Muscle layer of duodenum (tissue), 2 donors: ENCODE results near the gene GRAMD1A.

Source experiments
- H3K27ac ChIP-seq: one replicate; pipeline ENCODE4 v1.7.0; 2013; ENCODE audit warnings: mild to moderate bottlenecking, low read length
- H3K27me3 ChIP-seq: one replicate; pipeline ENCODE4 v1.7.0; 2013; ENCODE audit warnings: low read depth, mild to moderate bottlenecking, control low read depth, low read length
- H3K36me3 ChIP-seq, 2 donors: one replicate each; pipeline ENCODE4 v1.7.0; 2013; ENCODE audit warnings: low read length in 2 of 2, control low read depth in 1 of 2, mild to moderate bottlenecking in 1 of 2; ENCODE audit not compliant: insufficient read depth in 2 of 2, control insufficient read depth in 1 of 2
- H3K4me1 ChIP-seq, 2 donors: one replicate each; pipeline ENCODE4 v1.7.0; 2013; ENCODE audit warnings: low read length in 2 of 2, mild to moderate bottlenecking in 2 of 2, control low read depth in 1 of 2, moderate library complexity in 1 of 2; ENCODE audit not compliant: insufficient read depth in 2 of 2, control insufficient read depth in 1 of 2
- H3K4me3 ChIP-seq, 2 donors: one replicate each; pipeline ENCODE4 v1.7.0; 2013; ENCODE audit warnings: low read length in 2 of 2, low read depth in 1 of 2, mild to moderate bottlenecking in 1 of 2
- H3K9me3 ChIP-seq, 2 donors: one replicate each; pipeline ENCODE4 v1.7.0; 2013; ENCODE audit warnings: low read length in 2 of 2, control low read depth in 1 of 2, mild to moderate bottlenecking in 1 of 2; ENCODE audit not compliant: control insufficient read depth in 1 of 2
- donor health status: healthy.

The GRAMD1A gene

DNA sequence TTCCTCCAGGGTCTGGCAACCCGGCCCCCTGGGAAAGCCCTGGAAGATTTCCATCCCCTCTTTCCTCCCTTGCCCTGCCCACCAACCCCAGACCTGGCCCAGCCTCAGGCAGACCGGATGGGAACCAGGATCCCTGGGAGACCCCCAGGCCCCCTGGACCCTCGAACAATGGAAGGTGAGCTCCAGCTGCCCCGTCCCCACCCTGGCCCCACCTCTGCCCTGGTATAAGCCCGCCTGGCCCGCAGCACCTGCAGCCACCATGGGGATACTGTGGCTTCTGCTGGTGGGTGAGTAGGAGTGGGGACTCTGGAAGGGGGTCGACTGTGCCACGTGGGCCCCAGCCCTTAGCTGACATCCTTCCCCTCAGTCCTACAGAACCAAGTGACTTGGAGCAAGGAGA, 73.8 kb downstream of the GRAMD1A start:
- Histone ChIP-seq H3K4me3 (no peak overlapping the region), H3K27me3 (no peaks in the 10 kb centered on the region), H3K9me3 (peaks cover 4 to 8% of the 10 kb centered on the region in 2 donors), H3K4me1 (no peaks in the 10 kb centered on the region), H3K27ac (no peak overlapping the region), H3K36me3 (no peaks in the 10 kb centered on the region)

DNA sequence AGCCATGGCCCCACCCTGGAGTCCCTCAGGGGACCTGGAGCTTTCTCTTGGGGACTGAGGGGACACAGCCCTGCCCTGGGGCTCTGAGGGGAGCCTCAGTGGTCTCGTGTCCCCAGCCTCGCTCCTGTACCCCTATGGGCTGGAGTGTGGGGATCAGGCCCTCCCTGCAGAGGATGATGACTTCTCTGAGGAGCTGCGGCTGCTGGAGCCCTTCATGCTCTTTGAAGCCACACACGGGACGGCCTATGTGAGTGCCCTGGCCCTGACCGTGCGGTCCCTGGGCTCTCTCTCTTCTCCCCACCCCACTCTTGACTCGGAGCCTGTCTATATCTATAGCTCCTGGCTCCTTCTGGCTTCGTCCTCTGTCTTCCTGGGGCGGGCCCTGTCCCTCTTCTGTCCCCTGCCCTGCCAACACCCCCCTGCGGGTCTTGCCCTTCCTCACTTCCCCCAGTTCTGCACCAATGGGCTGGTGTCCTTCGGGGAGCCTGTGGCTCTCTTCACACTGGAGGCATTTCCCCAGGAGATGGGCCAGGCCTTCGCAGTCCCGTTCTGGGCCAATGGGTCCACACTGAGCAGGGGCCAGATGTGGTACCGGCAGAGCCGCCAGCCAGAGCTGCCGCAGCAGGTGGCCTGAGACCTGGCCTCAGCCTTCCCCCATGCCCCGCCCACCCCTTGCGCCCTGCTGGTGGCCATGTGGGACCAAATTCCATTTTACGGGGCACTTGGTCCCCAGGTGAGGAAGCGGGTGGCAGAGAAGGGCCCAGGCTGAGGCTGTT, 74.5 kb downstream of the GRAMD1A start:
- H3K36me3 ChIP-seq = no peaks in the 10 kb centered on the region

DNA sequence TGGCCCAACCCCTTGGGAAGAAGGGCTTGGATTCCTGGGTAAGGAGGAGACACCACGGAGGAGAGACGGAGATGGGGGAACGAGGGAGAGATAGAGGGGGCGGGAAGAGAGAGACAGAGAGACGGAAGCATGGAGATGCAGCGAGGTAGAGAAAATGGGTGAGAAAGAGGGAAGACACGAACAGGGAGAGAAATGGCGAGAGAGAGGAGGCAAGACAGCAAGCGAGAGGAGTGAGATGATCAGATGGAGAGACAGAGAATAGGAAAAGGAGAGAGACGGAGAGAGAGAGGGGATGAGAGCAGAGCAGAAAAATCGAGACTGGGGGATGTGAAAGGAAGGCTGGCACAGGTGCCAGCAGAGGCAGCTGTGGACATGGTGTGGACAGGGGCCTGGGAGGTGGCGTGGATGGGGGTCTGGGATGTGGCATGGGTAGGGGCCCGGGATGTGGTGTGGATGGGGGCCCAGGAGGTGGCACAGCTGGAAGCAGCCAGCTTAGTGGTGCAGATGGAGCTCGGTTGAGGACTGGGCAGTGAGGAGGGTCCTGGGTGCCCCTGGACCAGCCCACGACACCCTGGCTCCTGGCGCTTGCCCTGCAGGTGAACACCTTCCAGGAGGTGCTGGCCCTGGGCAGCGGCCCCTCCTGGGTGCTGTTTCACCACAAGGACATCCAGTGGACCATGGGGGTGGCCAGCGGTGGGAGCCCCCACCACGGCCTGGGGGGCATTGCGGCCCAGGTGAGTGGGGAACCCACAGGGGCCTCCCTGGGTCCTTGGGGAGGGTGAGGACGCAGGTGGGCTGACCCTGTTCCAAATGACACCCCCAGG, 75.3 kb downstream of the GRAMD1A start:
- Histone ChIP-seq H3K9me3 (peaks cover 4% of the 10 kb centered on the region in 2 donors), H3K4me3 (no peak overlapping the region), H3K4me1 (no peaks in the 10 kb centered on the region)

More for the DNA sequence above, 74.5 kb downstream of the GRAMD1A start:
- Histone ChIP-seq H3K9me3 (peaks cover 4 to 8% of the 10 kb centered on the region in 2 donors), H3K4me1 (no peaks in the 10 kb centered on the region), H3K27ac (no peak overlapping the region), H3K4me3 (no peak overlapping the region), H3K27me3 (no peaks in the 10 kb centered on the region)

DNA sequence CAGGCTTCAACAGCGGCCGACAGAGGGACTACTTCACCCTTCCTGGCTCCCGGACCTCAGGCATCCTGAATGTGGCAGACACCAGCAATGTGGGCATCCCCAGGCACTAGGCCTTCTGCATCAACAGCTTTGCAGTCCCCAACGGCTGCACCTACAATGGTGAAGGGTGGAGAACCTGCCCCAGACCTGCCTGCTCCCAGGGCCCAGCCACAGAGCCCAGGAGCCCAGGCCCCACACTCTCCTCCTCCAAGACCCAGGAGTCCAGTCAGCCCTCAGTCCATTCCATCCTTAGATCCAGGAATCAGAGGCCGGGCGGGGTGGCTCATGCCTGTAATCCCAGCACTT, 75.9 kb downstream of the GRAMD1A start:
- H3K4me3 ChIP-seq = no peak overlapping the region
- no peaks in the 10 kb centered on the region for H3K9me3 ChIP-seq
- no peaks in the 10 kb centered on the region for H3K27me3 ChIP-seq
- H3K27ac ChIP-seq = no peak overlapping the region
- no peaks in the 10 kb centered on the region for H3K4me1 ChIP-seq
- H3K36me3 ChIP-seq = no peaks in the 10 kb centered on the region

More for the DNA sequence above, 75.3 kb downstream of the GRAMD1A start:
- Histone ChIP-seq H3K36me3 (no peaks in the 10 kb centered on the region), H3K27me3 (no peaks in the 10 kb centered on the region), H3K27ac (no peak overlapping the region)
